ENCODE data around the gene PACRG.

PACRG gene

DNA sequence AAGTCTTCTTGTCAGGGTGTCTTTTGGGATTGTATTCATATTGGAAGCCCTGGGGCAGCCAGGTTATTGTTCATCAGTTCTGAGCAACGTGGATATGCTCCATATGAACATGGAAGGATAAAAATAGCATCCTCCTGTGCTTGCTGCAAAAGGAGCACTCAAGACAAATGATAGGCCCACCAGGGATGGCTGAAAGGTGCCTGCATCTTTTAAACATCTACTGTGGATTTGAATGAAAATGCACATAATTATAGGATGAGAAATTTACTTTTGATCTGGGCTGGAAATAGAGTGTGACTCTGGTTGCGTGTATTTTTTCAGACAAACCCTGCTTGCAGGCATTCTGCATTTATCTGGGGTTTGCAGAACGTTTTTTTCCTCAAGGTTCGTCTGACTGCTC is 299.1 kb downstream of the PACRG start:
- no peak for TF ChIP-seq FOXP2 (optimal IDR thresholded peaks at IDR 0.05; ENCODE audit: borderline replicate concordance, extremely low read depth, extremely low read length, insufficient read depth)
- TF ChIP-seq, protein P1, sequence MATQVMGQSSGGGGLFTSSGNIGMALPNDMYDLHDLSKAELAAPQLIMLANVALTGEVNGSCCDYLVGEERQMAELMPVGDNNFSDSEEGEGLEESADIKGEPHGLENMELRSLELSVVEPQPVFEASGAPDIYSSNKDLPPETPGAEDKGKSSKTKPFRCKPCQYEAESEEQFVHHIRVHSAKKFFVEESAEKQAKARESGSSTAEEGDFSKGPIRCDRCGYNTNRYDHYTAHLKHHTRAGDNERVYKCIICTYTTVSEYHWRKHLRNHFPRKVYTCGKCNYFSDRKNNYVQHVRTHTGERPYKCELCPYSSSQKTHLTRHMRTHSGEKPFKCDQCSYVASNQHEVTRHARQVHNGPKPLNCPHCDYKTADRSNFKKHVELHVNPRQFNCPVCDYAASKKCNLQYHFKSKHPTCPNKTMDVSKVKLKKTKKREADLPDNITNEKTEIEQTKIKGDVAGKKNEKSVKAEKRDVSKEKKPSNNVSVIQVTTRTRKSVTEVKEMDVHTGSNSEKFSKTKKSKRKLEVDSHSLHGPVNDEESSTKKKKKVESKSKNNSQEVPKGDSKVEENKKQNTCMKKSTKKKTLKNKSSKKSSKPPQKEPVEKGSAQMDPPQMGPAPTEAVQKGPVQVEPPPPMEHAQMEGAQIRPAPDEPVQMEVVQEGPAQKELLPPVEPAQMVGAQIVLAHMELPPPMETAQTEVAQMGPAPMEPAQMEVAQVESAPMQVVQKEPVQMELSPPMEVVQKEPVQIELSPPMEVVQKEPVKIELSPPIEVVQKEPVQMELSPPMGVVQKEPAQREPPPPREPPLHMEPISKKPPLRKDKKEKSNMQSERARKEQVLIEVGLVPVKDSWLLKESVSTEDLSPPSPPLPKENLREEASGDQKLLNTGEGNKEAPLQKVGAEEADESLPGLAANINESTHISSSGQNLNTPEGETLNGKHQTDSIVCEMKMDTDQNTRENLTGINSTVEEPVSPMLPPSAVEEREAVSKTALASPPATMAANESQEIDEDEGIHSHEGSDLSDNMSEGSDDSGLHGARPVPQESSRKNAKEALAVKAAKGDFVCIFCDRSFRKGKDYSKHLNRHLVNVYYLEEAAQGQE (IDR thresholded peaks at IDR 0.05; ENCODE audit: insufficient read depth in 1 of 2, low read depth in 2 of 2, low read length in 2 of 2): no peak
- TF ChIP-seq POLR2AphosphoS5 (IDR thresholded peaks at IDR 0.05; ENCODE audit: low read depth, low read length): no peak
- TF ChIP-seq SIN3A (IDR thresholded peaks at IDR 0.05; ENCODE audit: borderline replicate concordance, insufficient read depth, low read length): no peak
- no peak for TF ChIP-seq TAF1 (IDR thresholded peaks at IDR 0.05; ENCODE audit: borderline replicate concordance, insufficient read depth, low read length)

DNA sequence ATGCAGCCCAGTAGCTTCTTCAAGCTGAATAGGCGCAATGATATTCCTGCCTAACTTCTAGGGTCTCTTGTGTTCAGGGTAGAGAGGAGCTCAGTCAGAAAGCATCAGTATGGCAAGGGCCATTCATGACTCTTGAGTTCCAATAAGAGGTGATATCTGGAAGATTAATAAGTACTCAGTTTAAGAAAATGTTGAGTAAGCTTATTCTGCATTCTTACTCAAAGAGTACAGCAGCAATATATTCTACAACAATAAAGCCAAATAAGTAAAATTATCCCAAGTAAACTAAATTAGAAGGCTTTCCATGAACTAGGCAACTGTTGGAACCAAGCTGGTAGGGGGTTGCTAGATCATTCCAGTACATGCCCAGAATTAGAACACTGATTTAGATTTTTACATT is 303.2 kb downstream of the PACRG start:
- TF ChIP-seq, protein P1 (IDR thresholded peaks at IDR 0.05; ENCODE audit: insufficient read depth in 1 of 2, low read depth in 2 of 2, low read length in 2 of 2): no peak
- no peak for TF ChIP-seq TAF1 (IDR thresholded peaks at IDR 0.05; ENCODE audit: borderline replicate concordance, insufficient read depth, low read length)
- TF ChIP-seq POLR2AphosphoS5 (IDR thresholded peaks at IDR 0.05; ENCODE audit: low read depth, low read length): no peak
- TF ChIP-seq SIN3A (IDR thresholded peaks at IDR 0.05; ENCODE audit: borderline replicate concordance, insufficient read depth, low read length): no peak
- no peak for TF ChIP-seq FOXP2 (optimal IDR thresholded peaks at IDR 0.05; ENCODE audit: borderline replicate concordance, extremely low read depth, extremely low read length, insufficient read depth)

DNA sequence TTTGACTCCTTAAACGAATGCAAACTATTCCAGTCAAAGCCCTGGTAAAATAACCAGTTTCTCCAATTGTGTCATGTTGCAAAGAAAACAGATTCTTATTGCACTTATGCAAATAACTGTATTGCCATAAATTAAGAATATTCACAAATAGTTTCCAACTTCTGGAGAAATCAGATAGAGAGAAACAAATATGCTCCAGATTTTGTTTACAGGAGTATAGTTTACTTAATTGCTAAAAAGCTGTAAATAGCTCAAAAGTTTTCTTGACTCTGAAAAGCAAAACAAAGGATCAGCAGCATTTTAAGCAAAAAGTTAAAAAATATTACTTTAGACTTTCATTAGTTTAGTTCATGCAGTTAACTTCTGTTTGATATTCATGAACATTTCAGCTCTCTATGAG is 304.2 kb downstream of the PACRG start:
- TF ChIP-seq TAF1 (IDR thresholded peaks at IDR 0.05; ENCODE audit: borderline replicate concordance, insufficient read depth, low read length) (no peak), POLR2AphosphoS5 (IDR thresholded peaks at IDR 0.05; ENCODE audit: low read depth, low read length) (no peak), SIN3A (IDR thresholded peaks at IDR 0.05; ENCODE audit: borderline replicate concordance, insufficient read depth, low read length) (no peak), FOXP2 (optimal IDR thresholded peaks at IDR 0.05; ENCODE audit: borderline replicate concordance, extremely low read depth, extremely low read length, insufficient read depth) (no peak)
- TF ChIP-seq, protein P1 (IDR thresholded peaks at IDR 0.05; ENCODE audit: insufficient read depth in 1 of 2, low read depth in 2 of 2, low read length in 2 of 2): no peak

DNA sequence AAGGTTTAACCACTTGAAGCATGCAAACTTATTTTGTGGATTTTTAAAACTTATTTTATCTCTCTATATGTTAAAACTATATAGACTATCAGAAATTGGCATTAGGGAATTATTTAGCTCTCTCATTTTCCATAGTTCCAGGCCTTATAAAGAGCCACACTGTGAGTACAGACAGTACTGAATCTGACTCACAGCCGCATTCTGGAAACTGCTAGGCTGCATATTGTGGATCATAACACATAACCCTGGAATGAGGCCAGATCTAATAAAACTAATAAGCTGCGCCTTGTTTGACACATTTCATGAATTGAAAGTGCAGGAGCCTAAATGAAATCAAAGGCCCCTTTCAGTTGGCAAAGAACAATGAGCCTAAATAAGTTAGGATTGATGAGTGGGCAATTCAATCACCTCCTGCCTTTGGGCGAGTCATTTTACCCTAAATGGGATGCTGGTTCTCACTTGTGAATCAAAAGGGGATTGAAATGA is 308.4 kb downstream of the PACRG start:
- TF ChIP-seq SIN3A (IDR thresholded peaks at IDR 0.05; ENCODE audit: borderline replicate concordance, insufficient read depth, low read length): no peak
- TF ChIP-seq, protein P1 (IDR thresholded peaks at IDR 0.05; ENCODE audit: insufficient read depth in 1 of 2, low read depth in 2 of 2, low read length in 2 of 2): no peak
- no peak for TF ChIP-seq POLR2AphosphoS5 (IDR thresholded peaks at IDR 0.05; ENCODE audit: low read depth, low read length)
- no peak for TF ChIP-seq TAF1 (IDR thresholded peaks at IDR 0.05; ENCODE audit: borderline replicate concordance, insufficient read depth, low read length)
- TF ChIP-seq FOXP2 (optimal IDR thresholded peaks at IDR 0.05; ENCODE audit: borderline replicate concordance, extremely low read depth, extremely low read length, insufficient read depth): no peak

- TF ChIP-seq FOXP2 (optimal IDR thresholded peaks at IDR 0.05; ENCODE audit: borderline replicate concordance, extremely low read depth, extremely low read length, insufficient read depth) (no peak), TAF1 (IDR thresholded peaks at IDR 0.05; ENCODE audit: borderline replicate concordance, insufficient read depth, low read length) (no peak)
- TF ChIP-seq, protein P1 (IDR thresholded peaks at IDR 0.05; ENCODE audit: insufficient read depth in 1 of 2, low read depth in 2 of 2, low read length in 2 of 2): no peak
These were observed 310.5 kb downstream of the PACRG start for GRCh38 chr6:163038317-163038716.
